SK-N-MC (cell line): ENCODE data around the gene ATF6B.

Source experiments
- EZH2 ChIP-seq: fragments of 200-600 bp; sonication (generic); IDR thresholded peaks from one replicate; pipeline ENCODE4 v1.6.1; 2017; ENCODE audit warnings: antibody characterized with exemption
- FOXP2 ChIP-seq: optimal IDR thresholded peaks from 2 replicates; pipeline ENCODE3; 2011; ENCODE audit warnings: mild to moderate bottlenecking, moderate library complexity; ENCODE audit not compliant: insufficient read depth; ENCODE audit errors: extremely low read length, control extremely low read depth
- POLR2AphosphoS5 ChIP-seq: IDR thresholded peaks from 2 replicates; pipeline ENCODE4 v1.6.1; 2012; ENCODE audit warnings: mild to moderate bottlenecking, low read depth, low read length, borderline replicate concordance

GRCh38 chr6:32110632-32111031 lies 17.4 kb downstream of the ATF6B start:
- TF ChIP-seq EZH2: no peak
- TF ChIP-seq POLR2AphosphoS5: no peak
- no peak for TF ChIP-seq FOXP2
